Fibroblast of skin of right biceps (primary cell): Measurements from ENCODE around the gene GEMIN2.
"Not testable (repeated sequence)": the region's sequence is repeated elsewhere in the genome, so short reads cannot be mapped to it uniquely, and the experiment has no call there.

Source experiments
- DNase-seq: peaks from one replicate; pipeline ENCODE4 v3.0.0-alpha.2; 2013

GEMIN2 gene

GRCh38 chr14:39113685-39114072 is 444 bp upstream of the GEMIN2 start:
- DNase-seq, result no peak

- DNase-seq, result no peak
Measured at GRCh38 chr14:39122330-39123138, 8.4 kb downstream of the GEMIN2 start.

GRCh38 chr14:39137835-39138234 is 23.7 kb downstream of the GEMIN2 start:
- DNase-seq, result not testable (repeated sequence)

GRCh38 chr14:39138440-39138839 is 24.3 kb downstream of the GEMIN2 start:
- DNase-seq, result no peak

GRCh38 chr14:39140170-39140569 is 26.0 kb downstream of the GEMIN2 start:
- no peak for DNase-seq

- not testable (repeated sequence) for DNase-seq
Measured at GRCh38 chr14:39141623-39142022, 27.5 kb downstream of the GEMIN2 start.

- DNase-seq, result not testable (repeated sequence)
Measured at GRCh38 chr14:39143226-39143625, 29.1 kb downstream of the GEMIN2 start.

- no peak for DNase-seq
Measured at GRCh38 chr14:39145266-39145966, 31.3 kb downstream of the GEMIN2 start.

GRCh38 chr14:39154594-39155189 is 40.6 kb downstream of the GEMIN2 start:
- no peak for DNase-seq

GRCh38 chr14:39157491-39157890 is 43.4 kb downstream of the GEMIN2 start:
- no peak for DNase-seq

- no peak for DNase-seq
Measured at GRCh38 chr14:39158222-39158858, 44.2 kb downstream of the GEMIN2 start.

- DNase-seq, result no peak
Measured at GRCh38 chr14:39160494-39160893, 46.4 kb downstream of the GEMIN2 start.

GRCh38 chr14:39167797-39168320 is 53.7 kb downstream of the GEMIN2 start:
- DNase-seq, result not testable (repeated sequence)

- no peak for DNase-seq
Measured at GRCh38 chr14:39168591-39168990, 54.5 kb downstream of the GEMIN2 start.

GRCh38 chr14:39169541-39169900 is 55.4 kb downstream of the GEMIN2 start:
- DNase-seq, result no peak

GRCh38 chr14:39173198-39173597 is 59.1 kb downstream of the GEMIN2 start:
- DNase-seq, result no peak

GRCh38 chr14:39174560-39175444 is 60.7 kb downstream of the GEMIN2 start, which contains the start of gene PNN:
Gene PNN (plus strand): TSS chr14:39175254. CDS start chr14:39175280, 26 bp downstream.
- DNase-seq, result peak; percentile 100

GRCh38 chr14:39175445-39176262 is 61.5 kb downstream of the GEMIN2 start:
- peak; percentile 35 for DNase-seq

GRCh38 chr14:39176263-39177167 is 62.4 kb downstream of the GEMIN2 start:
- DNase-seq, result no peak

GRCh38 chr14:39177168-39177545 is 63.0 kb downstream of the GEMIN2 start:
- DNase-seq, result no peak
